Left lung (tissue), 10 donors: ENCODE results near the gene ABCC8. TPM values are rescaled to one million over a fixed set of nuclear protein-coding genes. Genes with fewer than 3 reads are reported as not detected.
A peak's percentile ranks its signal among the peaks of the same experiment; 100 is the strongest.

Source experiments
- ATAC-seq: fragments of 200-7000 bp; cut with Tn5 transposase; one replicate; pipeline ENCODE4 v1.9.1; 2020; ENCODE audit warnings: moderate library complexity
- DNase-seq, 4 donors: peaks; one replicate each; pipeline ENCODE4 v3.0.0-alpha.2; 2013 to 2020
- H3K27ac ChIP-seq, 2 donors: fragments of 200-600 bp; sonication (generic) in 1 of 2; one replicate each; pipeline versions ENCODE4 v1.5.0 to v1.8.0; 2020 to 2021
- H3K27me3 ChIP-seq, 2 donors: fragments of 200-600 bp; sonication (generic) in 1 of 2; one replicate each; pipeline versions ENCODE4 v1.5.0 to v1.8.0; 2020 to 2021
- H3K36me3 ChIP-seq, 2 donors: fragments of 200-600 bp; sonication (generic) in 1 of 2; one replicate each; pipeline versions ENCODE4 v1.5.0 to v1.8.0; 2020 to 2021
- H3K4me1 ChIP-seq, 2 donors: fragments of 200-600 bp; one replicate each; pipeline ENCODE4 v1.8.0; 2021
- H3K4me3 ChIP-seq, 2 donors: fragments of 200-600 bp; sonication (generic) in 1 of 2; one replicate each; pipeline versions ENCODE4 v1.5.0 to v1.8.0; 2020 to 2021; ENCODE audit warnings: mild to moderate bottlenecking in 1 of 2
- H3K9me3 ChIP-seq, 2 donors: fragments of 200-600 bp; sonication (generic) in 1 of 2; one replicate each; pipeline versions ENCODE4 v1.5.0 to v1.8.0; 2020 to 2021
- CTCF ChIP-seq, 2 donors: fragments of 200-600 bp; sonication (generic) in 1 of 2; IDR thresholded peaks; one replicate each; pipeline versions ENCODE4 v1.5.0 to v1.8.0; 2021; ENCODE audit warnings: antibody characterized with exemption in 2 of 2
- intact Hi-C, 2 donors: fragments of 100-400 bp; cut with DNase I; formaldehyde crosslinking; loops; one replicate each; pipeline versions ENCODE4 v1.11.2 to v1.14.2; 2022
- polyA plus RNA-seq, 6 donors: library from polyadenylated mRNA; unstranded; fragments of 120-200 nt; gene quantifications; one replicate each; pipeline ENCODE4 v1.2.1, GENCODE V29; 2013; ENCODE audit not compliant: insufficient read length in 6 of 6
- total RNA-seq, 2 donors: library from RNA; stranded (reverse); fragmentation: NEBNext Ultra II Directional; extraction: Animal tissue kit (Norgen Biotek cat#: 25700); gene quantifications; one replicate each; pipeline ENCODE4 v1.2.1, GENCODE V29; 2021
- donor health status: DM: no; HTN: yes; CAD: no.
- donor health status: DM: no; HTN: no; CAD: no.

Gene ABCC8
- total and polyA plus RNA-seq, 8 donors, result 0.52 to 11.1 (median 6.0) TPM

DNA sequence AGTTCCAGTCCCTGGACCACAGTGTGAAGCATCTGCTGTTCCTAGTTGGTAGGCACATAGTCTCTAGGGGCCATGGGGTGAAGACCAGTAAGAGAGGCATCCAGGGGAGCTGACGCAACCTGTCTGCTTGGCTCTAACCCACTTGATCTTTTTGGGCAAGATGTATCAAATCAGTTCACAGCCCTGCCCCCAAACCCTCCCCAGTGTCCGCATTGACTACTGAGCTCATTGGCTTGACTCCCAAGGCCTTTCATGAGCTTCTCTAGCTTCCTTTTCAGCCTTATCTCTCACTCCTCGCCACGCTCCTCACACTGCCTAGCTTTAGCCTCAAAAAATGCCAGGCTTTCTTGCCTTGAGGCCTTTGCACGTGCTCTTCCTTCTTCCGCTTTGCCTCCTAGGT is 29.7 kb upstream of the ABCC8 start:
- Histone ChIP-seq H3K4me1 (no peaks in the 10 kb centered on the region), H3K9me3 (no peaks in the 10 kb centered on the region), H3K27ac (no peak overlapping the region), H3K36me3 (no peaks in the 10 kb centered on the region), H3K4me3 (no peak overlapping the region), H3K27me3 (no peaks in the 10 kb centered on the region)
- intact Hi-C loops, result loop anchor here in 1 of 2 donors (10.0 kb wide), 1 partner anchor 122 kb away; the partner anchor contains the start of gene KCNJ11
- no peak for TF ChIP-seq CTCF (IDR thresholded peaks at IDR 0.05)
- DNase-seq (no peak), ATAC-seq (no peak)

- no peak for ATAC-seq
- intact Hi-C loops, result loop anchor here (2.0 to 10.0 kb wide), 2 partner anchors 120 to 122 kb away; partner anchors contain the start of gene KCNJ11 (in 1 of the 2)
- Histone ChIP-seq H3K27me3 (no peaks in the 10 kb centered on the region), H3K27ac (no peak overlapping the region), H3K9me3 (no peaks in the 10 kb centered on the region), H3K36me3 (no peaks in the 10 kb centered on the region), H3K4me1 (no peaks in the 10 kb centered on the region), H3K4me3 (no peak overlapping the region)
- TF ChIP-seq CTCF (IDR thresholded peaks at IDR 0.05), result no peak
- no peak for DNase-seq
These were observed 28.5 kb upstream of the ABCC8 start for GRCh38 chr11:17505146-17505545.

DNA sequence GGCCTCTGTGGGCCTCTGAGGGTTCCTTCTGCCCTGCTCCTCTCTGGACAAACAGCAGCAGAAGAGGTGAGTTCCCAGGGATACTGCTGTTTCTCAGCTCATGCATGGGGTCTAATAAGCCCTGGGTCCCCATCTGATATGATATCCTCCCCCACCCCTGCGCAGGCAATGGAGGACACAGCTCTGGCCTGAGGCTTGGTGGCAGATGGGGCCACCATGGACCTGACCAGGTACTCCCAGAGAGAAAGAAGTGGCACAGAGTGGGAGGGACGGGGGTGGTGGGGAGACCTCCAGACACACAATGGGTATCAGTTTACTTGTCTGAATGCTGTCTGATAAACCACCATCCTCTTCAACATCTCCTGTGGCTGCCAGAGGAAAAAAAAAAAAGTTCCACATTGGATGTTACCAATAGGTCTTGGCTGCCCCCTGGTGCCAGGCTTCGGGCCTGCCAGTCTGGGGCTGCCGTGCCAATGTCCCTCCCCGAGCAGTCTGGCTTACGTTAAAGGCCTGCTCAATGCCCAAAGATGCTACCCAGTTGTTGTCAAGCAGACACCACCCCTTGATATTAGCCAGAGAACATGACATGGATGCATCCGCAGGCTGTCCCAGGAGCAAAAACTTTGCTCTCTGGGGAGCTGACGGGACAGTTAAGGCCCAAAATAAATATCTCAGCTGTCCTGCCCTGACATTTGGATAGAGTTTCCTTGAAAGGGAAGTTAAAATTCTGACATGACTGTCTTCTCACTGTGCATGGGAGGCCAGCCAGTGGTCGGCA is 27.9 kb upstream of the ABCC8 start:
- Histone ChIP-seq H3K27ac (no peak overlapping the region), H3K4me3 (no peak overlapping the region), H3K27me3 (no peaks in the 10 kb centered on the region), H3K36me3 (no peaks in the 10 kb centered on the region), H3K4me1 (no peaks in the 10 kb centered on the region), H3K9me3 (no peaks in the 10 kb centered on the region)
- peak; percentile 38 to 90 (median 71) for DNase-seq
- peak; percentile 89 to 95 for TF ChIP-seq CTCF (IDR thresholded peaks at IDR 0.05)
- intact Hi-C loops, result loop anchor here (2.0 to 10.0 kb wide), 2 partner anchors 120 to 122 kb away; partner anchors contain the start of gene KCNJ11 (in 1 of the 2)
- peak; percentile 95 for ATAC-seq

GRCh38 chr11:17502630-17503029 is 26.0 kb upstream of the ABCC8 start:
- Histone ChIP-seq H3K4me1 (no peaks in the 10 kb centered on the region), H3K27ac (no peak overlapping the region), H3K9me3 (no peaks in the 10 kb centered on the region), H3K4me3 (no peak overlapping the region), H3K27me3 (no peaks in the 10 kb centered on the region), H3K36me3 (no peaks in the 10 kb centered on the region)
- DNase-seq (no peak), ATAC-seq (no peak)
- no peak for TF ChIP-seq CTCF (IDR thresholded peaks at IDR 0.05)
- intact Hi-C loops, result loop anchor here in 1 of 2 donors (10.0 kb wide), 1 partner anchor 118 kb away; the partner anchor contains the start of gene KCNJ11

DNA sequence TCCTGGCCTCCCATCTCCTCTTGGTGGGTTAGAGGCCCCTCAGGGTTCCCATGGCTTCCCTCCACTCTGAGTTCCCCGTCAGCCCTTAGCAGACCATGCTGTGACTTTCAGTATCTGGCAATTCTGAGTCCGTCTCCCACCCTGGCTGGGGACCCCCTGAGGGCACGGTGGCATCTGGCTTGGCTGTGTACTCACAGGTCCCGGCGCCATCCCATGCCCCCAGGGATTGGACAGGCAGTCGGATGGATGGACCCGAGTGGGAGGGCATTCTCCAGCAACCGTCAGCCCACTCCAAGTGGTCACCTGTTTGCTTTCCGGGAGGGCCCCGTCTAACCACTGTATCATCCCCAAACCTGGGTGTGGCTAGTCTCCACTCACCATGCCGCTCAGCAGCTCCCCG is 24.0 kb upstream of the ABCC8 start:
- H3K9me3 ChIP-seq, result no peaks in the 10 kb centered on the region
- no peak overlapping the region for H3K27ac ChIP-seq
- H3K36me3 ChIP-seq, result no peaks in the 10 kb centered on the region
- no peak for ATAC-seq
- no peaks in the 10 kb centered on the region for H3K4me1 ChIP-seq
- no peak overlapping the region for H3K4me3 ChIP-seq
- DNase-seq, result no peak
- H3K27me3 ChIP-seq, result no peaks in the 10 kb centered on the region
- TF ChIP-seq CTCF (IDR thresholded peaks at IDR 0.05), result no peak
- intact Hi-C loops, result loop anchor here in 1 of 2 donors (10.0 kb wide), 1 partner anchor 116 kb away; the partner anchor contains the start of gene KCNJ11
